ENCODE results near the gene CDC42EP2.

The CDC42EP2 gene

GRCh38 chr11:65298655-65299179 is 15.9 kb upstream of the CDC42EP2 start:
- peak; percentile 79 for DNase-seq

- DNase-seq, result no peak
These were observed 13.9 kb upstream of the CDC42EP2 start for GRCh38 chr11:65300621-65301275.

GRCh38 chr11:65301491-65302329 is 13.0 kb upstream of the CDC42EP2 start:
- DNase-seq, result peak; percentile 71

- DNase-seq, result no peak
These were observed 11.1 kb upstream of the CDC42EP2 start for GRCh38 chr11:65303555-65303954.

GRCh38 chr11:65304110-65304509 is 10.6 kb upstream of the CDC42EP2 start:
- no peak for DNase-seq

- no peak for DNase-seq
These were observed 10.1 kb upstream of the CDC42EP2 start for GRCh38 chr11:65304613-65305012.

- peak; percentile 66 for DNase-seq
These were observed 9.0 kb upstream of the CDC42EP2 start for GRCh38 chr11:65305501-65306268.

- no peak for DNase-seq
These were observed 7.1 kb upstream of the CDC42EP2 start for GRCh38 chr11:65307298-65308229.

GRCh38 chr11:65308281-65308891 is 6.3 kb upstream of the CDC42EP2 start:
- DNase-seq, result no peak

- no peak for DNase-seq
These were observed 5.7 kb upstream of the CDC42EP2 start for GRCh38 chr11:65309006-65309405.

- no peak for DNase-seq
These were observed 4.5 kb upstream of the CDC42EP2 start for GRCh38 chr11:65310215-65310614.

GRCh38 chr11:65310736-65311135 is 3.9 kb upstream of the CDC42EP2 start:
- peak; percentile 38 for DNase-seq

- DNase-seq, result peak; percentile 63
These were observed 3.4 kb upstream of the CDC42EP2 start for GRCh38 chr11:65311170-65311678.

- DNase-seq, result peak; percentile 54
These were observed 669 bp downstream of the CDC42EP2 start for GRCh38 chr11:65315204-65315865.

GRCh38 chr11:65315866-65316226 is 1.2 kb downstream of the CDC42EP2 start:
- no peak for DNase-seq

GRCh38 chr11:65316227-65317024 is 1.8 kb downstream of the CDC42EP2 start:
- DNase-seq, result peak; percentile 85

- DNase-seq, result peak; percentile 73
These were observed 2.5 kb downstream of the CDC42EP2 start for GRCh38 chr11:65317025-65317786.

- no peak for DNase-seq
These were observed 5.9 kb downstream of the CDC42EP2 start for GRCh38 chr11:65320386-65321075.

- no peak for DNase-seq
These were observed 6.4 kb downstream of the CDC42EP2 start for GRCh38 chr11:65321076-65321475.
